Hindlimb muscle (tissue), 1 donor: ENCODE data around the gene TNFRSF18. TPM values are rescaled to one million over a fixed set of nuclear protein-coding genes. Genes with fewer than 3 reads are reported as not detected.

ENCODE experiments used
- DNase-seq: peaks from one replicate; pipeline ENCODE4 v3.0.0-alpha.2; 2013
- polyA plus RNA-seq: library from polyadenylated mRNA; unstranded; fragments of 120-200 nt; gene quantifications from one replicate; pipeline ENCODE4 v1.2.1, GENCODE V29; 2013; ENCODE audit not compliant: insufficient read length

Gene TNFRSF18
- polyA plus RNA-seq, 1 donor, result 4.1 TPM

DNA sequence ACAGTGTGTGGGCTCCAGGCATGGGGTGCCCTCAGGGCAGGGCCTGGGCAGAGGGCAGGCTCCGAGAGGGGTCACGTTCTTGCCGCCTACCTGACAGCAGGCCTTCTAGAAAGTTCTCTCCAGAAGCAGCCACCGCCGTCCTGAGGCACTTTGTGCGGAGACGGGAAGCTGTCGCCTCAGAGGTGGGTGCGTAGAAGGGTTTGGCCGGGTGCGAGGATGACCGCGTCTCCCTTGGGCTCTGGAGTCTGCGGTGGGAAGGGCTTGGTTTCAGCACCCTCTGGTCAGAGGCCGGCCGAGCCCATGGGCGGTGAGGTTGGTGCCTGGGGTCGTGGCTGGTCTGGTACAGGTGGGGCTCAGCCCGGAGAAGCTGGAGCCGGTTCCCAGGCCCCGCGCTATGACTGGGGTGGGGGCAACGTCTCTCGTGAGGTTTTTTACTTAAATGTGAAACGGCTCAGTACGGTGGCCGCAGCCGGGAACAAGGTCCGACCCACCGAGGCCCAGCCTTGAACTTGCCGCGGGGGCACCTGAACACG is 42.8 kb downstream of the TNFRSF18 start:
- no peak for DNase-seq

- no peak for DNase-seq
Measured at GRCh38 chr1:1162597-1163537, 43.5 kb downstream of the TNFRSF18 start.

GRCh38 chr1:1161683-1162079 is 44.7 kb downstream of the TNFRSF18 start:
- DNase-seq, result no peak

DNA sequence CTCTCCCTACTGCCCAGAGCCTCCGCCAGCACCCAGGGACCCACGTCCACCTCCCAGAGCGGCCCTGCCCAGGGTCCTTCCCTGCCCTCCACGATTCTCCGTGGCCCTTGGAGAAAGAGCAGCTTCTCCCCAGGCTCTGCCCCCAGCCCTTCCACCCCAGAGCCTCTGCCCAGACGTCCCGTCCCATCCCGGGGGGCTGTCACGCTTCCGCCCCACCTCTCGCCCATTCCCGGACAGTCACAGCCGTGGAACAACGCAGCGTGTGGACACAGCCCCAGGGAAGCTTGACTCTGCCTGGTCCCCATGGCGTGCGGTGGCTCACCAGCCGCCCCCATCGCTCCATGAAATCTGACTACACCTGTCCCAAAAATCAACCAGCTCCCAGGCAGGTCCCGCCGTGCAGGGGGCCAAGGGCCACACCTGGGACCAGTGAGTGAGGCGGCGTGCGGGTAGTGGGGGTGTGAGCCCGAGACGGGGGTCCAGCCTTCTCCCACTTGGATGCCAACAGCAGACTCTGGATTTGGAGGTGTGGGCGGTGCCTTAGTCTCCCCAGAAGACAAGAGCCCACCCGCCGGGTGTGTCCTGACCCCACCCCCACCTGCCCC is 45.2 kb downstream of the TNFRSF18 start:
- no peak for DNase-seq

- DNase-seq, result no peak
Measured at GRCh38 chr1:1160281-1160930, 46.0 kb downstream of the TNFRSF18 start.

GRCh38 chr1:1157914-1158710 is 48.3 kb downstream of the TNFRSF18 start:
- DNase-seq, result peak; percentile 43

DNA sequence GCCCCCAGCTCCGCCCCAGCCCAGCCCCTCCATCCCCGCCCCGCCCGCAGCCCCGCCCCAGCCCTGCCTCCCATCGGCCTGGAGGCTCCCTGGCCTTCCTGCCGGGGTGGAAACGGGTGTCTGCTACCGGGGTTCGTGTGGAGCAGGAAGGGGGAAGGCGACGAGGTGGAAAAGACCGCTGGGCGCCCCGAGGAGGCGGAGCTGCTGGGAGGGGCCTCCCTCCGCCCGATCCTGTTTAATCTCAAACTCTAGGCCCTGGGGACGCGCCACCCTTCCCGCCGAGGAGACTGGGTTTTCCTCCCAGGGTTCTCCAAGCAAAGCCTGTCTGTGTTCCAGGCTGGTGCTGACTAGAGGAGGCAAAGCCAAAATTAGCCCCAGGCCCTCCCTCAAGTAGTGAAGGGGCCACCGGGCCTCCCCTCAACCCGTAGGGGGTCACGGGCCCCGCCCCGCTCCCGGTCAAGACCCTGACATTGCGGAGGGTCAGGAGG is 48.9 kb downstream of the TNFRSF18 start:
- DNase-seq, result peak; percentile 79

DNA sequence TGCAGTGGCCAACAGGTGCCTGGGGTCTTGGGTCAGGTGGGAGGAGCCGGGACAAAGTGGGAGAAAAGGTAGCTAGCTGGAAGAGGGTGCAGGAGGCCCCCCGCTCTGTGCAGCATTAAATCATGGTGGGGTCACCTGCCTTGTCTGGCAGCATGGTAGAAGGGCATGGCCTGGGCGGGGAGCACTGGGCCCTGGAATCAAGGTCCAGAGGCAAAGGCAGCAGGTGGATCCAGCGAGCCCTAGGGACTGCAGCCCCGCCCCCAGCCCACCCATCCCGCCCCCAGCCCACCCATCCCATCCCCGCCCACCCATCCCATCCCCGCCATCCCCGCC is 49.4 kb downstream of the TNFRSF18 start:
- no peak for DNase-seq

DNA sequence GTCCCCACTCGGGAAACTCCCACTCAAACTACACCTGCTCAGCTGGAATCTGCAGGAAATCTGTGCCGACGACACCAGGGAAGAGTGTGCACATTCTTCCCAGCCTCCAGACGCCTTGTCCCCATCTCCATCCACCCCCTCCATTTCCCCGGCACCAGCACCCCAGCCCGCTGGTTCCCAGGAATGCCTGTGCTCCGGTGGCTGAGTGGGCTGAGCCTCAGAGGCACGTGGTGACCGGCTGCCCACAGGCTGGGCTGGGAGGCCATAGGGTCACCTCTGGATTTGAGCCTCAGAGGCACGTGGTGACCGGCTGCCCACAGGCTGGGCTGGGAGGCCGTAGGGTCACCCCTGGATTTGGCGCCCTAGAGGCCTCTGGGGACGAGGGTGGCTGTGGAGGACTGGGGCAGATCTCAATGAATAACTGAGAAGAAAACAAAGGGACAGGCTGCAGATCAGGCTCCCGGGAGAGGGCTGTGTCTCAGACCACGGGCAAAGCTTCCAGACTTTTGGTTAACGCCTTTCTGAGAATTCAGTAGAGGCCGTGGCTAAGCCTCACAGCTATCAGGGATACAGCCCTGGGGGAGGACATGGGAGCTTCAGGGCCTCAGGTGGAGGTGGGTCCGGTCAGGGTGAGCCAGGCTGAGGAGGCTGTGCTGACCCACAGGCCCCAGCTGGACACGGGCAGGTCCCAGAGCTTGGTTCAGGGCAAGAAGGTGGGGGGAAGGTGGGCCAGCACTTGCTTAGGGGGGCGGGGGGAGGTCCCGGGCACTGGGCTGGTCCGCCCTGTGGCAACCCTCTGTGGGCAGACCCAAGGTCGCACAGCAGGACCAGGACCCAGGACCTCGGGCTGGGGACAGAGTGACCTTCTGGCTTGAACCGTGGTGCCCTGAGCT is 50.0 kb downstream of the TNFRSF18 start:
- no peak for DNase-seq

GRCh38 chr1:1155258-1155657 is 51.1 kb downstream of the TNFRSF18 start:
- no peak for DNase-seq

- DNase-seq, result no peak
Measured at GRCh38 chr1:1153874-1154273, 52.5 kb downstream of the TNFRSF18 start.

Other genes starting within 250 kb of the TNFRSF18 start
- 48.2 TPM for gene NOC2L, start 247.3 kb downstream of the TNFRSF18 start, polyA plus RNA-seq
- 6.0 TPM for gene KLHL17, start 246.0 kb downstream of the TNFRSF18 start, polyA plus RNA-seq
- 0.13 TPM for gene PLEKHN1, start 240.1 kb downstream of the TNFRSF18 start, polyA plus RNA-seq
- 2.1 TPM for gene PERM1, start 224.5 kb downstream of the TNFRSF18 start, polyA plus RNA-seq
- gene HES4, start 206.5 kb downstream of the TNFRSF18 start, polyA plus RNA-seq, result 24.1 TPM
- gene ISG15, start 193.1 kb downstream of the TNFRSF18 start, polyA plus RNA-seq, result 8.9 TPM
- gene AGRN, start 186.5 kb downstream of the TNFRSF18 start, polyA plus RNA-seq, result 51.3 TPM
- gene RNF223, start 132.3 kb downstream of the TNFRSF18 start, polyA plus RNA-seq, result 0.31 TPM
- gene C1orf159, start 90.5 kb downstream of the TNFRSF18 start, polyA plus RNA-seq, result 7.8 TPM
- gene TTLL10, start 32.7 kb downstream of the TNFRSF18 start, polyA plus RNA-seq, result 0.25 TPM
- 3.2 TPM for gene TNFRSF4, start 7.6 kb upstream of the TNFRSF18 start, polyA plus RNA-seq
- gene SDF4, start 25.4 kb upstream of the TNFRSF18 start, polyA plus RNA-seq, result 92.9 TPM
- gene B3GALT6, start 25.6 kb upstream of the TNFRSF18 start, polyA plus RNA-seq, result 20.0 TPM
- gene C1QTNF12, start 40.1 kb upstream of the TNFRSF18 start, polyA plus RNA-seq, result 3.6 TPM
- gene UBE2J2, start 67.3 kb upstream of the TNFRSF18 start, polyA plus RNA-seq, result 39.1 TPM
- gene SCNN1D, start 73.8 kb upstream of the TNFRSF18 start, polyA plus RNA-seq, result 5.4 TPM
- gene ACAP3, start 101.3 kb upstream of the TNFRSF18 start, polyA plus RNA-seq, result 54.6 TPM
- gene PUSL1, start 102.0 kb upstream of the TNFRSF18 start, polyA plus RNA-seq, result 7.0 TPM
- 87.7 TPM for gene INTS11, start 118.1 kb upstream of the TNFRSF18 start, polyA plus RNA-seq
- 20.2 TPM for gene CPTP, start 118.2 kb upstream of the TNFRSF18 start, polyA plus RNA-seq
- gene TAS1R3, start 124.7 kb upstream of the TNFRSF18 start, polyA plus RNA-seq, result 3.9 TPM
- gene DVL1, start 142.8 kb upstream of the TNFRSF18 start, polyA plus RNA-seq, result 54.3 TPM
- gene MXRA8, start 152.0 kb upstream of the TNFRSF18 start, polyA plus RNA-seq, result 73.1 TPM
- 71.7 TPM for gene AURKAIP1, start 168.6 kb upstream of the TNFRSF18 start, polyA plus RNA-seq
- gene CCNL2, start 192.7 kb upstream of the TNFRSF18 start, polyA plus RNA-seq, result 174 TPM
- gene MRPL20, start 200.7 kb upstream of the TNFRSF18 start, polyA plus RNA-seq, result 91.1 TPM
- gene ANKRD65, start 214.7 kb upstream of the TNFRSF18 start, polyA plus RNA-seq, result 24.7 TPM
- gene VWA1, start 229.1 kb upstream of the TNFRSF18 start, polyA plus RNA-seq, result 72.5 TPM
- 0.90 TPM for gene ATAD3C, start 243.1 kb upstream of the TNFRSF18 start, polyA plus RNA-seq